CD4-positive, CD25-positive, alpha-beta regulatory T cell (primary cell): ENCODE results near the gene EID1. TPM values are rescaled to one million over a fixed set of nuclear protein-coding genes. Genes with fewer than 3 reads are reported as not detected.

Experiments
- ATAC-seq, 2 donors: fragments of 150-1000 bp; cut with Tn5 transposase; one replicate each; pipeline ENCODE4 v1.10.0; 2021; ENCODE audit warnings: low read depth in 2 of 2, moderate number of reproducible peaks in 2 of 2, moderate library complexity in 1 of 2
- DNase-seq, 3 donors: peaks; one replicate each; pipeline versions ENCODE4 v3.0.0 to v3.0.0-alpha.2; 2012 to 2022; ENCODE audit warnings: mixed read lengths in 1 of 3
- H3K27ac ChIP-seq: one replicate; pipeline ENCODE4 v1.7.0; 2013; ENCODE audit warnings: mild to moderate bottlenecking, low read length; ENCODE audit not compliant: insufficient read depth, poor library complexity, severe bottlenecking
- H3K27me3 ChIP-seq: one replicate; pipeline ENCODE4 v1.7.0; 2013; ENCODE audit warnings: low read length; ENCODE audit not compliant: control insufficient read depth, insufficient read depth
- H3K36me3 ChIP-seq: one replicate; pipeline ENCODE4 v1.7.0; 2013; ENCODE audit warnings: mild to moderate bottlenecking, low read length, moderate library complexity; ENCODE audit not compliant: control insufficient read depth, insufficient read depth
- H3K4me1 ChIP-seq: 2 replicates; pipeline ENCODE4 v1.7.0; 2013; ENCODE audit warnings: mild to moderate bottlenecking, low read length; ENCODE audit not compliant: insufficient read depth, control insufficient read depth, poor library complexity, severe bottlenecking
- H3K4me3 ChIP-seq: one replicate; pipeline ENCODE4 v1.7.0; 2013; ENCODE audit warnings: low read depth, mild to moderate bottlenecking, low read length, moderate library complexity
- H3K9me3 ChIP-seq, 2 experiments: 1 replicate in 1 of 2; 2 replicates in 1 of 2; pipeline ENCODE4 v1.7.0; 2013; ENCODE audit warnings: low read length in 2 of 2, mild to moderate bottlenecking in 1 of 2, moderate library complexity in 1 of 2; ENCODE audit not compliant: control insufficient read depth in 2 of 2
- H3K27ac Mint-ChIP-seq, 3 donors: one replicate each; pipeline ENCODE4 v1.8.0; 2020 to 2022; ENCODE audit warnings: mild to moderate bottlenecking in 3 of 3, mixed read lengths in 3 of 3, moderate library complexity in 2 of 3
- H3K27me3 Mint-ChIP-seq: one replicate; pipeline ENCODE4 v1.8.0; 2022; ENCODE audit warnings: mild to moderate bottlenecking, mixed read lengths
- H3K36me3 Mint-ChIP-seq: one replicate; pipeline ENCODE4 v1.8.0; 2020; ENCODE audit warnings: mixed read lengths
- H3K4me1 Mint-ChIP-seq, 4 donors: one replicate each; pipeline ENCODE4 v1.8.0; 2020 to 2022; ENCODE audit warnings: mixed read lengths in 4 of 4, mild to moderate bottlenecking in 1 of 4
- H3K4me3 Mint-ChIP-seq, 4 donors: one replicate each; pipeline ENCODE4 v1.8.0; 2020 to 2022; ENCODE audit warnings: mild to moderate bottlenecking in 4 of 4, mixed read lengths in 4 of 4, moderate library complexity in 3 of 4
- H3K9me3 Mint-ChIP-seq, 7 donors: one replicate each; pipeline ENCODE4 v1.8.0; 2020 to 2022; ENCODE audit warnings: mixed read lengths in 7 of 7, mild to moderate bottlenecking in 3 of 7, moderate library complexity in 2 of 7
- polyA plus RNA-seq, 4 donors: library from polyadenylated mRNA; unstranded; fragments of 300-500 nt; fragmentation: Illumina TruSeq; gene quantifications; one replicate each; pipeline ENCODE4 v1.2.3, GENCODE V29; 2021
- total RNA-seq: library from RNA; stranded (reverse); gene quantifications from one replicate; pipeline ENCODE4 v1.2.3, GENCODE V29; 2022

EID1 gene
- total and polyA plus RNA-seq, 5 donors from 2014 or later: 67.8 to 274 (median 244) TPM

DNA sequence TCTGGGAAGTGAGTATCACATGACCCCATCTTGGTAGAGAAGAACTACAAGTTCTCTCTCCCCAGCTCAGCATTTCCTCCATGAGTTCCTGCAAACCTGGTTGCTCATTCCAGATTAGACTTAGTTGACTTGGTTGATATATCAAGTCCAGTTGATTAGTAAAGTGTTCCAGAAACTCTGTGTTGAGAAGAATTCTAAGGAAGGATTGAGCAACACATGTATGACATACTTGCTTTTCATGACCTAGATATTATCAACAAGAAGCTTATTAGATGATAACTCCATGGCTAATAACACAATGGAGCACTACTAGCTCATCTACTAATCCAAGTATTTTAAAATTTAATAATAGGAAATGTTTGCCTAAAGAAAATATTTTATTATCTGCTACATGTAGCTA lies 6.4 kb upstream of the EID1 start:
- Mint-ChIP-seq H3K36me3 (no peaks in the 10 kb centered on the region), H3K27ac (no peak overlapping the region), H3K4me3 (no peak overlapping the region), H3K9me3 (peaks cover 0 to 4% (median 0%) of the 10 kb centered on the region in 7 donors), H3K27me3 (peaks cover 71% of the 10 kb centered on the region), H3K4me1 (peaks cover 0 to 1% (median 0%) of the 10 kb centered on the region in 4 donors)
- DNase-seq (no peak), ATAC-seq (no peak)
- no peak overlapping the region for H3K4me3 ChIP-seq
- no peak overlapping the region for H3K27ac ChIP-seq
- H3K36me3 ChIP-seq: no peaks in the 10 kb centered on the region
- H3K9me3 ChIP-seq: no peaks in the 10 kb centered on the region
- peaks cover 28% of the 10 kb centered on the region for H3K27me3 ChIP-seq
- H3K4me1 ChIP-seq: no peaks in the 10 kb centered on the region

DNA sequence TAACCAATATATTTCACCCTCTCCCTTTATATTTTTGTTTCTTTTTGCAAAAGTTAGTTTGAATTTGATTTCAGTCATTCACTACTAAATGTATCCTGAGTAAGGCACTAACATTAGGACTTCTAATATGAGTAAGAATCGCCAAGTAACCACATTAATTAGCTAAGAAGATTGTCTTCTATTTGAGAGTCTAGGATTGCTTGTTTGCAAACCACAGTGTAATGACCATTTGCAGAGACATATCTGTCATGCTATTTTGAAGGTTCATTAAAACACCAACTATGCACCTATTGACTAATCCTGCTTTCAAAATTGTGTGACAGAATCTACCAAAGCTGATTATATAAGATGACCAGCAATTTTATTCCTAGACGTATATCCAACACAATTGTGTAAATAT lies 5.3 kb upstream of the EID1 start:
- ATAC-seq (no peak), DNase-seq (no peak)
- no peak overlapping the region for H3K4me3 Mint-ChIP-seq
- peaks cover 0 to 2% (median 0%) of the 10 kb centered on the region in 7 donors for H3K9me3 Mint-ChIP-seq
- no peaks in the 10 kb centered on the region for H3K36me3 Mint-ChIP-seq
- peaks cover 68% of the 10 kb centered on the region for H3K27me3 Mint-ChIP-seq
- no peaks in the 10 kb centered on the region for H3K36me3 ChIP-seq
- no peaks in the 10 kb centered on the region for H3K9me3 ChIP-seq
- no peak overlapping the region for H3K27ac Mint-ChIP-seq
- peaks cover 2 to 3% (median 3%) of the 10 kb centered on the region in 4 donors for H3K4me1 Mint-ChIP-seq
- H3K4me3 ChIP-seq: no peak overlapping the region
- H3K27me3 ChIP-seq: peaks cover 27% of the 10 kb centered on the region
- no peaks in the 10 kb centered on the region for H3K4me1 ChIP-seq
- no peak overlapping the region for H3K27ac ChIP-seq

DNA sequence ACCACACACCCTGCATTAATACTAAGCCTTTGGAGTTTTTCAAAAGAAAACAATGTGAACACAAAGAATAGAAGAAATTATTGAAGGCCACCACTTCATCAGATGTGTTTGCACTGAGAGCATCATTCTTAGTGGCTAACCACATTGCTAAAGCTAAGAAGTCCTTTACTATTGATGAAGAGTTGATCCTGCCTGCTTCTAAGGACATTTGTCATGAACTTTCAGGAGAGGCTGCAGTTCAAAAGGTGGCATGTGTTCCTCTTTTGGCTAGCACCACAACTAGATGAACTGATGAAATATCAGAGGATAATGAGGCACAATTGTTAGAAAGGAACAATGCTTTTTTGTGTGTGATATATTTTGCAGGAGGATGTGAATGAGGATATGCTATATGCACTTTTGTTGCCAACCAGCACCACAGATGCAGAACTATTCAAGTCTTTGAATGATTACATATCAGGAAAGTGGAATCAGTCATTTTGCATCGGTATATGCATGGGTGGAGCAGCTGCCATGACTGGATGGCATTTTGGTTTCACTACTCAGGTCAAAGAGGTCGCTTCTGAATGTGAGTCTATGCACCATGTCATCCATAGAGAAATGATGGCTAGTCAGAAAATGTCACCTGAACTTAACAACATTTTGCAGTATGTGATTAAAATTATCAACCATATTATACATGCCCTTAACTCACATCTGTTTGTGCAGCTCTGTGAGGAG lies 2.5 kb upstream of the EID1 start:
- ATAC-seq (no peak), DNase-seq (no peak)
- peaks cover 17% of the 10 kb centered on the region for H3K27me3 ChIP-seq

DNA sequence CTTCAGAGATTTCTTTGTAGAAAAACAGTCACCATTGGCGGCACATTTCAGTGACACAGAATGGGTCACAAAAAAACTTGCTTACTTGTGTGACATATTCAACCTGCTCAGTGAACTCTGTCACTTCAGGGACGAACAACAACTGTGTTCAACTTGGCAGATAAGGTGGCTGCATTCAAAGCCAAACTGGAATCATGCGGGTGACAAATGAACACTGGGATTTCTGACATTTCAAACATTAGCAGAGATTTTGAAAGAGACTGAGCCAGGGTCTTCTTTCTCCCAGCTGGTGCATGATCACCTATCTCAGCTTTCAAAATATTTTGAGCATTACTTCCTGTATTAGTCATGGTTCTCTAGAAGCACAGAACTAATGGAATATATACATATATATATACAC lies 1.9 kb upstream of the EID1 start:
- Mint-ChIP-seq H3K9me3 (peaks cover 0 to 2% (median 0%) of the 10 kb centered on the region in 7 donors), H3K27me3 (peaks cover 52% of the 10 kb centered on the region)

More for the DNA sequence above, 2.5 kb upstream of the EID1 start:
- H3K4me1 ChIP-seq: peaks cover 20% of the 10 kb centered on the region
- H3K4me3 Mint-ChIP-seq: peak overlapping the region in 1 of 4 donors; percentile 79
- peaks cover 8 to 28% (median 20%) of the 10 kb centered on the region in 4 donors for H3K4me1 Mint-ChIP-seq
- H3K36me3 ChIP-seq: no peaks in the 10 kb centered on the region
- H3K27ac Mint-ChIP-seq: no peak overlapping the region
- H3K36me3 Mint-ChIP-seq: peaks cover 4% of the 10 kb centered on the region
- peaks cover 57% of the 10 kb centered on the region for H3K27me3 Mint-ChIP-seq
- no peak overlapping the region for H3K27ac ChIP-seq
- H3K4me3 ChIP-seq: no peak overlapping the region
- no peaks in the 10 kb centered on the region for H3K9me3 ChIP-seq
- H3K9me3 Mint-ChIP-seq: peaks cover 0 to 2% (median 0%) of the 10 kb centered on the region in 7 donors

DNA sequence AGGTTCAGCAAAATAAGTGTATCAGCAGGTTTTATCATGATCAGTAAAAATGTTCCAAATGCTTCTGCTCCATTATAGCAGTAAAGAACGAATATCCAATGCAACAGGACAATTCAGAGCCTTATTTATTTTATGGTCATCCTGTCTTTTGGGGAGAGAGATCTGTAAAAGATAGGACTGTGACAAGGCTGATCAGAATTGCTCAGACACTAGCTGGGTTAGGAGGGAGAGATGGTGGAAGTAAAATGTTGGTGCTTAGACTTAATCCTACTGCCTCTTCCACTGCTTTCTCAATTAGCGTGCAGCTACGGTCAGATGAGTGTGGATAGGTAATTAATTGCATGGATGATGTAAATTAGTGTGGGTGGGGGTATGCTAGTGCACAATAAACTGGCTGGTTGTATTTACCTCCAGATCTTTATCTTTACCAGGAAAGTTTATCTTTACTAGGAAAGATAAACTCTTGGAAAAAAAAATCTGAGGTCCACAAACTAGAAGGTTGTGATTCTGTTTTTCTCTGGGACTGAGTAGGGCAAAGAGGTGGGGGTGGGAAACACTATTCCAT lies 2.2 kb downstream of the EID1 start:
- H3K9me3 Mint-ChIP-seq: no peaks in the 10 kb centered on the region
- H3K27me3 Mint-ChIP-seq: peaks cover 23% of the 10 kb centered on the region
- peaks cover 4% of the 10 kb centered on the region for H3K36me3 Mint-ChIP-seq
- H3K36me3 ChIP-seq: no peaks in the 10 kb centered on the region
- peaks cover 8 to 31% (median 22%) of the 10 kb centered on the region in 4 donors for H3K4me1 Mint-ChIP-seq
- H3K27ac Mint-ChIP-seq: no peak overlapping the region
- H3K4me1 ChIP-seq: peaks cover 20% of the 10 kb centered on the region
- DNase-seq (no peak), ATAC-seq (no peak)
- peak overlapping the region in 3 of 4 donors; percentile 36 to 97 (median 81) for H3K4me3 Mint-ChIP-seq
- H3K27me3 ChIP-seq: peaks cover 8% of the 10 kb centered on the region
- H3K4me3 ChIP-seq: peak overlapping the region; percentile 96
- no peaks in the 10 kb centered on the region for H3K9me3 ChIP-seq
- H3K27ac ChIP-seq: no peak overlapping the region

More for the DNA sequence above, 1.9 kb upstream of the EID1 start:
- H3K9me3 ChIP-seq: no peaks in the 10 kb centered on the region
- H3K4me1 ChIP-seq: peaks cover 20% of the 10 kb centered on the region
- H3K4me3 ChIP-seq: no peak overlapping the region
- H3K36me3 Mint-ChIP-seq: peaks cover 4% of the 10 kb centered on the region
- no peak for DNase-seq
- H3K27me3 ChIP-seq: peaks cover 15% of the 10 kb centered on the region
- no peaks in the 10 kb centered on the region for H3K36me3 ChIP-seq
- ATAC-seq: no peak
- H3K27ac ChIP-seq: no peak overlapping the region
- peaks cover 8 to 31% (median 22%) of the 10 kb centered on the region in 4 donors for H3K4me1 Mint-ChIP-seq
- H3K4me3 Mint-ChIP-seq: peak overlapping the region in 1 of 4 donors; percentile 97
- H3K27ac Mint-ChIP-seq: no peak overlapping the region

DNA sequence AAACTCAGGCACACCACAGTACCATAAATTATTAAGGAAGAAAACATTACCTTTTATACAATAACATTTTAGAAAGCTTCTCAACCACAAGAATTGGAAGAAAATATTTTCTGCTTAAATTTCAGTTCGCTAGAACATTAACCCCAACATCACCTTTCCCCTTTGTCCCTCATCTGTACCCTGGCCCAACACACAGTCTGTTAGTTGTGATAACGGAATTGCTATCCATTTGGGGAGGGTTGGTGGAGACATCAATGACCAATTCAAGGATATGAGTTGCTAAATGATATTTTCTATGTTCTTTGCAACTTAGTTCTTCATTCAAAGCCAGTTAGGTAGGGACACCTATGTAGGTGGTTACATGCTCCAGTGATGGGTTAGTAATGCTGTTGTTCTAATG lies 5.8 kb downstream of the EID1 start:
- ATAC-seq (no peak), DNase-seq (no peak)
- H3K27me3 Mint-ChIP-seq: peaks cover 19% of the 10 kb centered on the region
- peaks cover 12% of the 10 kb centered on the region for H3K4me1 ChIP-seq
- no peak overlapping the region for H3K27ac ChIP-seq
- H3K27me3 ChIP-seq: peaks cover 9% of the 10 kb centered on the region
- no peak overlapping the region for H3K4me3 ChIP-seq
- H3K36me3 Mint-ChIP-seq: peaks cover under 1% of the 10 kb centered on the region
- H3K9me3 Mint-ChIP-seq: no peaks in the 10 kb centered on the region
- no peaks in the 10 kb centered on the region for H3K36me3 ChIP-seq
- no peak overlapping the region for H3K4me3 Mint-ChIP-seq
- H3K27ac Mint-ChIP-seq: no peak overlapping the region
- peaks cover 0 to 24% (median 12%) of the 10 kb centered on the region in 4 donors for H3K4me1 Mint-ChIP-seq
- no peaks in the 10 kb centered on the region for H3K9me3 ChIP-seq

DNA sequence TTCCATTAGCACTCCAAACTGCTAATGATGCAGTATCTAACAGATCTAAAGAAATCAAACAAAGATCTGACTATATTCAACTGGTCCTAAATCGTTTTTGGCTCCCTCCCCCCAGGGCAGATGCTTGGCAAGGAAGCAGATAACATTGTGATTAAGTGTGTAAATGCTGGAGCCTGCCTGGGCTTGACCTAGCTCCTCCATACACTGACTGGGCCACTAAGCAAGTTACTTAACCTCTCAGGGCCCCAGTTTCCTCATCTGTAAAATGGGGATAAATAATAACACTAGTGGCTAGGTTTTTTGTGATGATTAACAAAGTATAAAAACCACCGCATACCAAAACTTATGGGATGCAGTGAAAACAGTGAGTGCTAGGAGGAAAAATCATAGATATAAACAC lies 9.2 kb downstream of the EID1 start:
- Mint-ChIP-seq H3K4me3 (no peak overlapping the region), H3K9me3 (no peaks in the 10 kb centered on the region), H3K36me3 (no peaks in the 10 kb centered on the region), H3K27me3 (peaks cover 13% of the 10 kb centered on the region), H3K4me1 (peaks cover 0 to 7% (median 0%) of the 10 kb centered on the region in 4 donors), H3K27ac (no peak overlapping the region)
- no peak for ATAC-seq
- Histone ChIP-seq H3K36me3 (no peaks in the 10 kb centered on the region), H3K4me3 (no peak overlapping the region), H3K27me3 (peaks cover 9% of the 10 kb centered on the region), H3K27ac (no peak overlapping the region), H3K4me1 (no peaks in the 10 kb centered on the region), H3K9me3 (no peaks in the 10 kb centered on the region)
- no peak for DNase-seq
